Retinal pigment epithelial cell (primary cell): Measurements from ENCODE around the gene MFAP2.

Experiments used
- DNase-seq: peaks from one replicate; pipeline ENCODE4 v3.0.0-alpha.2; 2010; ENCODE audit warnings: low read depth
- H3K4me3 ChIP-seq: 2 replicates; pipeline ENCODE4 v1.5.1; 2011; ENCODE audit warnings: mild to moderate bottlenecking, low read length, control low read depth, moderate library complexity
- CTCF ChIP-seq: conservative IDR thresholded peaks from 2 replicates; pipeline ENCODE4 v1.5.1; 2011; ENCODE audit warnings: low read depth, low read length, control low read depth, inconsistent platforms

MFAP2 gene

GRCh38 chr1:16999863-17000262 is 19.4 kb upstream of the MFAP2 start:
- no peak for DNase-seq
- no peak overlapping the region for H3K4me3 ChIP-seq
- no peak for TF ChIP-seq CTCF

- H3K4me3 ChIP-seq = no peak overlapping the region
- TF ChIP-seq CTCF = no peak
- DNase-seq = no peak
Observed at GRCh38 chr1:16998589-16998988, 18.2 kb upstream of the MFAP2 start.

GRCh38 chr1:16996845-16997244 is 16.4 kb upstream of the MFAP2 start:
- no peak overlapping the region for H3K4me3 ChIP-seq
- no peak for TF ChIP-seq CTCF
- DNase-seq = no peak

GRCh38 chr1:16993521-16994038 is 13.2 kb upstream of the MFAP2 start:
- DNase-seq = no peak
- H3K4me3 ChIP-seq = no peak overlapping the region
- TF ChIP-seq CTCF = no peak

- H3K4me3 ChIP-seq = no peak overlapping the region
- TF ChIP-seq CTCF = no peak
- DNase-seq = no peak
Observed at GRCh38 chr1:16992675-16993074, 12.3 kb upstream of the MFAP2 start.

- DNase-seq = no peak
- TF ChIP-seq CTCF = no peak
- H3K4me3 ChIP-seq = no peak overlapping the region
Observed at GRCh38 chr1:16992102-16992501, 11.7 kb upstream of the MFAP2 start.

- no peak for DNase-seq
- no peak for TF ChIP-seq CTCF
- H3K4me3 ChIP-seq = no peak overlapping the region
Observed at GRCh38 chr1:16991571-16991970, 11.2 kb upstream of the MFAP2 start.
